ENCODE data around the gene OGA. TPM values are rescaled to one million over a fixed set of nuclear protein-coding genes. Genes with fewer than 3 reads are reported as not detected.

The OGA gene
- total RNA-seq, 1 donor from 2014 or later, result 84.4 TPM

GRCh38 chr10:101780818-101781654 is 37.2 kb downstream of the OGA start:
- peak; percentile 67 for DNase-seq
- ATAC-seq (ENCODE audit: poor library complexity), result peak; percentile 63
- intact Hi-C loops (cut with DNase I), result loop anchor here (2.0 kb wide), 1 partner anchor 178 kb away; no protein-coding TSS in a partner anchor

- intact Hi-C loops (cut with DNase I), result loop anchor here (2.0 kb wide), 1 partner anchor 178 kb away; no protein-coding TSS in a partner anchor
- no peak for ATAC-seq (ENCODE audit: poor library complexity)
- DNase-seq, result no peak
These were observed 37.9 kb downstream of the OGA start for GRCh38 chr10:101780187-101780817.

- intact Hi-C loops (cut with DNase I), result loop anchor here (2.0 kb wide), 1 partner anchor 177 kb away; no protein-coding TSS in a partner anchor
- DNase-seq (peak; percentile 89), ATAC-seq (ENCODE audit: poor library complexity) (peak; percentile 81)
These were observed 38.6 kb downstream of the OGA start for GRCh38 chr10:101779544-101780186.

DNA sequence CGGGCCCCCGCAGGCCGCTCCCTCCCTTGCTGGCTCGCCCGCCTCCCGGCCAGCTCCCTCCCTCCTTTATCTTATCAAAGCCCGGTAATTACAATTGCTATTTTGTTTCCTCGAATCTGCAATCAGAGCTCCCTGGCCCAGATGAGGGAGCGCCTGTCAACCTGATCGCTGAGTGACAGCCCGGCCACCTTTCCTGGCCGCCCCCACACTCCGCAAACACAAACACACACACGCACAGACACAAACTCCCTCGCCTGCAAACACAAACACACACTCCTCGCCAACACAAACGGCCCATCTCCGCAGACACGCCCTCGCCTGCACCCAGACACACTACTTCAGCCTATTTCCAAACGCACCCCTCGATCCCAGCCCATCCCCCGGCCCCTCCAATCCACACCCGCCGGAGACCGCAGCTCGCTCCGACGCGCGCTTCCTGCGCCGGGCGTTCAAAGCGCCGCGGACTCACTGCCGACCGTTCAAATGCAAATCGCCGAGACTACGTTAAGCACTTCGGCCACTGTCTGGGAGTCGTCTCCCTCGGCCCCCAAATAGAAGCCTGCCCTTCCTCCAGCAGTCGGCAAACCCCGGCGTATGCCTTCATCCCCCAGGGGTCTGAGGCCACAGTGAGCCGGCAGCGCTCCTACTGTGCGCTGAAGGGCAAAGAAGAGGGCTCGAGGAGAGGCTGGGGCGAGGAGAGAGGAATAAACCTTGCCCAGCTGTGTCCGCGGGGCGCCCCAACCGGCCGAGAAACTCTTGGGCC is 39.3 kb downstream of the OGA start:
- DNase-seq (no peak), ATAC-seq (ENCODE audit: poor library complexity) (peak; percentile 28)
- intact Hi-C loops (cut with DNase I), result no loop called here

GRCh38 chr10:101778151-101778780 is 40.0 kb downstream of the OGA start:
- intact Hi-C loops (cut with DNase I), result no loop called here
- DNase-seq (no peak), ATAC-seq (ENCODE audit: poor library complexity) (no peak)

GRCh38 chr10:101777619-101778145 is 40.6 kb downstream of the OGA start:
- intact Hi-C loops (cut with DNase I), result no loop called here
- DNase-seq (no peak), ATAC-seq (ENCODE audit: poor library complexity) (no peak)

GRCh38 chr10:101776161-101776817 is 42.0 kb downstream of the OGA start:
- ATAC-seq (ENCODE audit: poor library complexity) (no peak), DNase-seq (no peak)
- intact Hi-C loops (cut with DNase I), result no loop called here

GRCh38 chr10:101775273-101776160 is 42.7 kb downstream of the OGA start, which contains the start of gene FGF8:
Gene FGF8 (minus strand): TSS chr10:101776114. CDS start chr10:101775900, 214 bp downstream.
- intact Hi-C loops (cut with DNase I), result no loop called here
- DNase-seq (no peak), ATAC-seq (ENCODE audit: poor library complexity) (no peak)

- ATAC-seq (ENCODE audit: poor library complexity) (no peak), DNase-seq (no peak)
- intact Hi-C loops (cut with DNase I), result no loop called here
These were observed 43.5 kb downstream of the OGA start for GRCh38 chr10:101774589-101775272.

GRCh38 chr10:101773923-101774588 is 44.2 kb downstream of the OGA start:
- intact Hi-C loops (cut with DNase I), result no loop called here
- DNase-seq (no peak), ATAC-seq (ENCODE audit: poor library complexity) (no peak)

DNA sequence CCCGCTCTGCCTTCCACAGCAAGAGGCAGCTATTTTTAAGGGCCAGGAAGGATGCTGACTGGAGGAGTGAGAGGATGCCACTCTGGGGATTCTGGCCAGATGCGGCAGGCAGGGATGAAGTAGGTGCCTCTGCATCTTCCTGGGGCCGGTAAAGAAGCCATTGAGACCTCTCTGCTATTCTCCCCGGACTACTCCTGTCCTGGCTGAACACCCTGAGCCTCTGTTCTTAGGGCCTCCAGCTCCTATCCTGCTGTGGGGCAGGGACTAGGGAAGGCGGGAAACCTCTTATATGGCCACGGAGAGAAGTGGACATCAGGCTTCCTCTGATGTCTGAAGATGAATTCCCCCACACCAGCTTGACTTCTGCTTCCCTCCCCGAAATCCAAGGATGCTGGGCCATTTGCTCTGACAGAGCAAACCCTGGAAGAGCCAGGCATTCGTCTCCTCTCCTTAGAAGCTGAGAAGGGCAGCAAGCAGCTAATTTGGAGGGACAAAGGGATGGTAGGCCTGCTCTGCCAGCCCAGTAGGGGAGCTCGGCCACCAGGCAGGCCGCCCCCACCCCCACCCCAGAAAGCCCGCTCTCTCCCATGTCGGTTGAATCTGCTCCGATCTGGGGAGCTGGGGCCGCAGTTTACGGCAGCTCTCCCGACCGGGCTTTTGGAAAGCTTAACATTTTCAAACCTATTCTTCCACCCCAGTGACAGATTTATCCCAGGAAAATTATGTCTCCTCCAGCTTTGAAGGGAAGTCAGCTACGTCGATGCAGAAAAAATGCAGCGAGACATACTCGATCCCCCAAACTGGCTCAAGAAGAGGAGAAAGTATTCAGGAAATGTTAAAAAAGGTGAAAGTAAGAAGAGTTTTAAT is 45.1 kb downstream of the OGA start:
- DNase-seq (no peak), ATAC-seq (ENCODE audit: poor library complexity) (no peak)
- intact Hi-C loops (cut with DNase I), result no loop called here

DNA sequence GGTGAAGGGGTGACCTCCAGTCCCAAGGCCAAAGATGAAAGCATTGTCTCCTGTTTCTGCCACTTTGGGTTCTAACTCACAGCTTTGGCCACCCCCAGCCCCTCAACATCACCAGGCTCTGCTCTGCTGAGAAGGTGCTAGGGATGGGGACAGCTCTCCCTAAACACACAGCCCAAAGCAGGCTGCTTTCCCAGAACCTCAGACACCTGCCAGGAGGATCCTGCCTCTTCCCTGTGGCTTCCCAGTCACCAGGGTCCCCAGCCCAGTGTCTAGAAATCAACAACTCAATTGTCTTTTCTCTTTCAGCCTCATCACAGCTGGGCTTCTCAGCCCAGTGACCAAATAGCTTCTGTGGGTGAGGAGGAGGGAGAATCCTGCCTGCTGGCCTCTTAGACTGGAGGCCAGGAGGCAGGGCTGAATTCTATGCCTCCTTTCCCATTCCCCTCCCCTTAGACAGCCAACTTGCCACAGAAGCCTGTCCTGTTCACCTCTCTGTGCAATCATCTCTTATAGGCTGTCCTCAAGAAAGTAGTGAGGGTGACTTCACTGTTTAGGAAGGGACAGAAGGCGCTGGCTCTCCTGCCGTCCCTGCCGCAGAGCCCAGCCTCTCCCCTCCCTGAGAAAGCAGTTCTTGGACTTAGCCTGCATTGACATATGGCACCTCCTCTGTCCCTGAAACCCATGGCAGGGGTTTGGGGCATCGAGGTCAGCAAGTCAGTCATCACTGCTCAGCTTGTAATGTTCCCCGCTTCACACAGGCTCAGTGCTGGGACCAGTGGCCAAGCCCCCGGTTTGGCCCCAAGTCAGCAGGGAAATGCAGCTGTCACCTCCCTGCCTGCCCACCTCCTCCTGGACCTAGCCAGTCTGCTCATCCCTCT is 46.0 kb downstream of the OGA start:
- no peak for DNase-seq
- ATAC-seq (ENCODE audit: poor library complexity), result no peak
- intact Hi-C loops (cut with DNase I), result no loop called here

GRCh38 chr10:101771380-101771779 is 46.9 kb downstream of the OGA start:
- intact Hi-C loops (cut with DNase I), result no loop called here
- ATAC-seq (ENCODE audit: poor library complexity) (no peak), DNase-seq (no peak)

Data from Right ventricle myocardium superior (tissue), 1 donor.